Lung (tissue), 12 donors: ENCODE measurements around the gene USP3. TPM values are rescaled to one million over a fixed set of nuclear protein-coding genes. Genes with fewer than 3 reads are reported as not detected.

Source experiments
- ATAC-seq: fragments of 200-7000 bp; cut with Tn5 transposase; one replicate; pipeline ENCODE4 v1.9.1; 2020; ENCODE audit warnings: moderate number of reproducible peaks; ENCODE audit not compliant: insufficient read depth, low FRiP score
- DNase-seq, 3 donors: peaks; one replicate each; pipeline ENCODE4 v3.0.0-alpha.2; 2013 to 2017
- H3K27ac ChIP-seq, 2 donors: one replicate each; pipeline ENCODE4 v1.5.1; 2013; ENCODE audit warnings: mild to moderate bottlenecking in 2 of 2, moderate library complexity in 2 of 2, control low read depth in 1 of 2, inconsistent platforms in 1 of 2, low read depth in 1 of 2, low read length in 1 of 2
- H3K27me3 ChIP-seq, 3 donors: one replicate each; pipeline ENCODE4 v1.5.1; 2013; ENCODE audit warnings: low read length in 2 of 3; ENCODE audit not compliant: control insufficient read depth in 3 of 3, insufficient read depth in 3 of 3
- H3K36me3 ChIP-seq, 4 donors: one replicate each; pipeline ENCODE4 v1.5.1; 2013; ENCODE audit warnings: low read length in 4 of 4, mild to moderate bottlenecking in 1 of 4, moderate library complexity in 1 of 4; ENCODE audit not compliant: control insufficient read depth in 4 of 4, insufficient read depth in 4 of 4
- H3K4me1 ChIP-seq, 5 donors: one replicate each; pipeline ENCODE4 v1.5.1; 2013; ENCODE audit warnings: low read length in 5 of 5, mild to moderate bottlenecking in 2 of 5, moderate library complexity in 1 of 5; ENCODE audit not compliant: control insufficient read depth in 5 of 5, insufficient read depth in 5 of 5
- H3K4me3 ChIP-seq: one replicate; pipeline ENCODE4 v1.5.1; 2013; ENCODE audit warnings: mild to moderate bottlenecking, control low read depth, moderate library complexity
- H3K9ac ChIP-seq, 2 donors: one replicate each; pipeline ENCODE4 v1.5.1; 2013; ENCODE audit warnings: low read length in 2 of 2, control low read depth in 1 of 2; ENCODE audit not compliant: insufficient read depth in 1 of 2
- H3K9me3 ChIP-seq, 4 donors: one replicate each; pipeline ENCODE4 v1.5.1; 2013; ENCODE audit warnings: low read length in 3 of 4, mild to moderate bottlenecking in 1 of 4, moderate library complexity in 1 of 4; ENCODE audit not compliant: control insufficient read depth in 4 of 4, insufficient read depth in 3 of 4
- CTCF ChIP-seq: IDR thresholded peaks from 2 replicates; pipeline ENCODE4 v1.5.1; 2012; ENCODE audit warnings: mild to moderate bottlenecking; ENCODE audit errors: control extremely low read depth, extremely low read depth
- WGBS, 2 donors: extraction: QIAGEN DNeasy Blood & Tissue Kit; methylation state at CpG; one replicate each; pipeline ENCODE4 v1.1.7; 2013; 5-methylcytosine and 5-hydroxymethylcytosine counted together
- polyA plus RNA-seq, 2 donors: library from polyadenylated mRNA; stranded (reverse); fragments of 200-250 nt; gene quantifications; one replicate each; pipeline ENCODE4 v1.2.1, GENCODE V29; 2013
- total RNA-seq, 2 donors: library from RNA; depleted of rRNA in 1 of 2; stranded (reverse); fragments of >200 nt in 1 of 2; gene quantifications; one replicate each; pipeline ENCODE4 v1.2.1, GENCODE V29; 2014 to 2021
- donor health status: control.
- donor health status: control.
- donor health status: Bipolar disorder and iron deficiency.
- donor health status: healthy.
- donor health status: DM: yes; HTN: yes; CAD: no.

USP3 gene
- total and polyA plus RNA-seq, 4 donors: 29.1 to 95.5 (median 49.9) TPM

DNA sequence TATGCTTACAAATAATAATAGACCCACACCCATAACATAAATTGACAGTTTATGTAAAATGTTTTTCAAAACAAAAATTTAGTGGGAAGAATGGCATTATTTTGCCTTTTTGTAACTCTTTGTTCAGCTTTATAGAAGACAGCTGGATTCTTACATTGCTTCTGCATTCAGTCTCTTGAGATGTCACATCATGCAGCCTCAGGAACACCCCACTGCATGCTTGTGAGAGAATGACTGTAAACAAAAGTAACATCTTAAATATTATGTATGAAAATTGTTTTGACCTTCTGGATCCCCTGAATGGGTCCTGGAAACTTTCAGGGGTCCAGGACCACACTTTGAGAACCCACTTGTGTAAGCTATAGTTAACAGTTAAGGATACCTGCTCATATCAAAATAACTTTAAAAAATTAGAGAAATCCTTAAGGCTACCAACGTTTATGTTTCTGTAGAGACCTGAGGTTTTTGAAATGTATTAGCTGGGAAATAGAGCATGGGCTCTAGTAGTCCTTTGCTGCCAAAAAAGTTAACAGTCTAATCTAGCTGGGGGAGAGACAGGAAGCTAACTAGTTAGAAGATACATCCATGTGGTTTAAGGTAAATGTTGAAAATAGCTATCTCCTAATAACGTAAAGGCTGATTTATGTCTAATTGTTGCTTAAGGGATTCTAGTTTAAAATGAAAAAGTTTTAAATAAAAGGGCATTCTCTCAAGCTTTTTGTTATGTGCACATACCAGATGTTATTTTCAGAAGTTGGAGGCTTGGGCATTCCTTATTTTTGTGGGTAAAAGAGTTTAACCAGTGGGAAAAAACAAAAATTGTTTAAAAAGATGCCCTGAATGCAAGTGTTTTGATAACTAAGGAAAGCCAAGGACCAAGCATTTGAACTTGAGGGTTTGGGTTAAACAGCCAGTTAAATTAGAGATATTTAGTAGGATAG lies 3.8 kb downstream of the USP3 start:
- Histone ChIP-seq H3K36me3 (no peaks in the 10 kb centered on the region), H3K27me3 (no peaks in the 10 kb centered on the region), H3K9ac (no peak overlapping the region), H3K4me3 (no peak overlapping the region), H3K4me1 (peaks cover 0 to 41% (median 18%) of the 10 kb centered on the region in 5 donors), H3K27ac (no peak overlapping the region), H3K9me3 (no peaks in the 10 kb centered on the region)
- ATAC-seq: no peak
- no peak for DNase-seq
- 27 to 37% methylated on average over 2 of the region's 2 CpGs for WGBS, 2 donors
- no peak for TF ChIP-seq CTCF

GRCh38 chr15:63509056-63509954 lies 4.9 kb downstream of the USP3 start:
- no peak overlapping the region for H3K9ac ChIP-seq
- H3K9me3 ChIP-seq: no peaks in the 10 kb centered on the region
- H3K27me3 ChIP-seq: no peaks in the 10 kb centered on the region
- 58 to 78% methylated on average over 6 of the region's 6 CpGs for WGBS, 2 donors
- no peak overlapping the region for H3K27ac ChIP-seq
- ATAC-seq (no peak), DNase-seq (no peak)
- TF ChIP-seq CTCF: no peak
- peaks cover 0 to 36% (median 13%) of the 10 kb centered on the region in 5 donors for H3K4me1 ChIP-seq
- H3K36me3 ChIP-seq: no peaks in the 10 kb centered on the region
- H3K4me3 ChIP-seq: no peak overlapping the region

DNA sequence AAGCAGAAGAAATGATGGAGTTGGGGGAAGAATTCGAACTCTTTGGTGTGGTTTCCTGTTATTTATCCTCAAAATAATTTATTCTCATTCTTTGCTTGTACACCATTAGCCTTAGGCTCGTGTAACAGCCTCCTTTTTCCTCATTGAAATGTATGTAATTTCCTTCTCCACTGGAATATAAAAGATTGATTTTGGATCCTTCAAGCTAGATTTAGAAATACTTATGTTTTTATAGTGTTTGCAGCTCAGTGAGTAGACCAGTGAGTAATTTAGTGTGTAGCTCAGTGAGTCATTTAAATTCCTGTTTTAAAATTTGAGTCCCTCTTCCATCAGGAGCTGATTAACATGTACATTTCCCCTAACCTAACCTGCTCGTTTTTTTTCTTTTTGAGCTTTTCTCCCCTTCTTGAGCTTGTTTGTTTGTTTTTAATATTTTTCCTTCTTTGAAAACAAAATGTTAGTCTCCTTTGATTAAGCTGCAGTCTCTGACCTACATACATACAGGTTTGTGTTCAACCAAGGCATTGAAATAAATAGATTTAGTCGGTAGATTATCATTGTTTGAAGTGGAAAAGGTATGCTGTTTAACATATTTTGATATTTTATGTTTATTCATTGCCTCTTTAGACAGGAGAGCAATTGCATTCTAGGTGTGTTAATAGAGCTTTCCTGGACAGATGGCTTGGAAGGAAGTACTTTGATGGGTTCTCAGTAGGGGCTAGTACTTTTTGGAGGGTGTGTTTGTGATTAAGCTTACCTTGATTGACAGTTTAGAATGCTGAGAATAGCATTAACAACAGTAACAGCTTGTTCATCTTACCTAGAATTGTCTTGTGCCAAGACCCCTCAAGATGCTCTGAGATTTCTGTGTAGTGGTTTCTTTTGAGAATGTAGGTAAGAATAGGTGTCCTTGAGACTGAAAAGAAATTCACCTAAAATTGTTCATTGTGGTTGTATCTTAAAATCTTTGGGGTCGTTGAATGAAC lies 5.9 kb downstream of the USP3 start:
- TF ChIP-seq CTCF: no peak
- 32 to 38% methylated on average over 5 of the region's 5 CpGs for WGBS, 2 donors
- no peaks in the 10 kb centered on the region for H3K27me3 ChIP-seq
- H3K4me3 ChIP-seq: no peak overlapping the region
- no peak overlapping the region for H3K27ac ChIP-seq
- H3K9ac ChIP-seq: no peak overlapping the region
- peaks cover 0 to 46% (median 18%) of the 10 kb centered on the region in 5 donors for H3K4me1 ChIP-seq
- no peaks in the 10 kb centered on the region for H3K36me3 ChIP-seq
- no peak for ATAC-seq
- no peak for DNase-seq
- no peaks in the 10 kb centered on the region for H3K9me3 ChIP-seq
